Measurements from ENCODE around the gene KSR1.

KSR1 gene

DNA sequence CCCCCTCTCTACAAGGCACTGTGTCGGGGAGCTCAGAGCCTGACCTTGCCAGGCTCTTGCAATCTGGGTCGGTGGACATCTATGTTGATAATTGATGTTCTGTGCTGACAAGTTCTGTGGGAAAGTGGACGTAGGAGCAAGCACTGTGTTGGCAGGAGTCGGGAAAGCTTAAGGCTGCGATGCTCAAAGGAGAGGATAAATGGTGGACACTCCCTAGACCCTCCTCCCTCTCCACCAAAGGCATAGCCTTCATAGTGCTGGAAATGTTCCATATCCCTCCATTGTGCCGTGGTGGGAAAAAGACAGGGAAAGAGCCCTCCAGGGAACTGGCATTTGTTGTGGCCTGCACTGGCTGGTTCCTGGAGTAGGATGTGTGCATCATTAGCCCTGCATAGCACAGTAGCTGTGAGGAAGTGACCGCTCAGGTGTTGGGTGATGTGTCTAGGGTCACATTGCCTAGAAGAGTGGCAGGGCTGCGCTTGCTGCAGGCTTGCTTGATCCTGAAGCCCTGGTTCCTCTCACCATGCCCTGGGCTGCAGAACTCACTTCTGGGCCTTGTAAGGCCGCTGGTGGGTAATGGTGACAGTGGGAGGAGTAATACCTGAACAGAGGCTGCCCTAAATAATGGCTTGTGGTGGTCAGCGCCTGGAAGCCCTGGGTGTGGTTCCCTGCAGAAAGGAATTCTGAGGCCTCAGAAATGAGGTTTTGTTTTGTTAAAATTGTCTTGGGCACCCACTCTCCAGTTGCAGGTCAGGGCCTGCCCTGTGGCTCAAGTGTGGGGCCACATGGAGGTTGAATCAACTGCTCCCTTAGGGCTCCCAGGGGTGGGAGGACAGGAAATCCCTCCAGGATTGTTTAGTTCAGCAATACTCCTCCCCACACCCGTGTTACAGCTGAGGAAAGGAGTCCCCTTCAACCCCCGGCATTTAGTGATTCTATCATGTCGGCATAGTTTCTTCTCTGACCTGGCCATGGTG is 62.6 kb downstream of the KSR1 start:
- Mint-ChIP-seq H3K4me1 (peaks cover 74% of the 10 kb centered on the region), H3K9me3 (no peaks in the 10 kb centered on the region), H3K4me3 (peak overlapping the region in 1 of 2 donors; percentile 6), H3K27me3 (no peaks in the 10 kb centered on the region), H3K27ac (peak overlapping the region in 1 of 2 donors; percentile 78)
- DNase-seq, result no peak
- ATAC-seq, result no peak

DNA sequence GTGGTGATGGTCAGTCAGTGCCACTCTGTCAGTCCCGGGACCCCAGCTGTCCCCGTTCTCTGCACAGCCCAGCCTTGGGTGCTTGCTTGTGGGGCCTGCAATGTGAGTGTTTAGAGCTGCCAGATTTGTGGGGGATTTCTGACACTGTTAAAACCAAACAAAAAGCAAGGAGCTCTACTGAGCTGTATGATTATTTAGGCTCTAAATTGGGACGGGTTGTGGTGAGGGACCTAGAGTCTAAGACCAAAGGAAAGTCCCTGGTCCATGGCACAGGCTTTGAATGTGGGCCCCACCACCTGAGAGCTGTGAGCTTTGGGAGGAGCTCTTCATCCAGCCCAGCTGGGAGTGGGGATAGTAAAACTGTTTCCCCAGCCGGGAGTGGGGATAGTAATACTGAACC is 63.3 kb downstream of the KSR1 start:
- no peaks in the 10 kb centered on the region for H3K27me3 Mint-ChIP-seq
- peaks cover 78% of the 10 kb centered on the region for H3K4me1 Mint-ChIP-seq
- no peak for DNase-seq
- peak overlapping the region in 1 of 2 donors; percentile 78 for H3K27ac Mint-ChIP-seq
- ATAC-seq, result peak; percentile 69
- peak overlapping the region in 1 of 2 donors; percentile 6 for H3K4me3 Mint-ChIP-seq
- H3K9me3 Mint-ChIP-seq, result no peaks in the 10 kb centered on the region

DNA sequence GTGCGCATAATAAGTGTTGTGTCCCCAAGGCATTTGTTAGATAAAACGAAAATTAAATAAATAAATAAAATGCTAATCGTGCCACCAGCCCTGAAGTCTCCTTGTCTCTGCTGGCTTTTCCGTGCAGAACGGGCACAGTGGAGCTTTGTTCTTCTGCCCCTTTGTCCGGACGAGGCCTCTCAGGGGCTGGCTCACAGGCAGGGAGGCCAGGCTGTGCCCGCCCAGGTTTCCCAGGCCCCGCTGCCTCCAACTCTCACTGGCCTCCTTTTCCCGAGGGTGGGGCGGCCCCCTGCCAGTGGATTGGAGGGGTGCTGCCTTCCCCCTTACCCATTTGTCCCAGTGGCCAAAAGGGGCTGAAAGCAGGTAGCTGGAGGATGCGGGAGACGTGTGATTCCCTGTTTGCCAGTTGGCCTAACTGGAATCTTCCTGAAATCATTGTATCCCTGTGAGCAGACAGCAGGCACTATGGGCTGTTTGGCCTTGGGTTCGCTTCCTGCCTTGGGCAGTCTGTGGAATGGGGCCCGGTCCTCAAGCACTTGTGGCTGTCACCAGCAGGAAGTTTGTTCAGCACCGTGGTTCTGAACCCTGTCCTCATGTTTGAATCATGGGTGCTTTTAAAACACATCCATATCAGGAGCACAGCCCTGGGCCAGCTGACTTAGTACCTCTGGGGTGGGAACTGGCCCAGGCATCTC is 64.4 kb downstream of the KSR1 start:
- no peaks in the 10 kb centered on the region for H3K27me3 Mint-ChIP-seq
- peaks cover 87% of the 10 kb centered on the region for H3K4me1 Mint-ChIP-seq
- peak overlapping the region in 1 of 2 donors; percentile 37 for H3K27ac Mint-ChIP-seq
- H3K4me3 Mint-ChIP-seq, result no peak overlapping the region
- H3K9me3 Mint-ChIP-seq, result no peaks in the 10 kb centered on the region
- ATAC-seq, result no peak
- DNase-seq, result no peak

DNA sequence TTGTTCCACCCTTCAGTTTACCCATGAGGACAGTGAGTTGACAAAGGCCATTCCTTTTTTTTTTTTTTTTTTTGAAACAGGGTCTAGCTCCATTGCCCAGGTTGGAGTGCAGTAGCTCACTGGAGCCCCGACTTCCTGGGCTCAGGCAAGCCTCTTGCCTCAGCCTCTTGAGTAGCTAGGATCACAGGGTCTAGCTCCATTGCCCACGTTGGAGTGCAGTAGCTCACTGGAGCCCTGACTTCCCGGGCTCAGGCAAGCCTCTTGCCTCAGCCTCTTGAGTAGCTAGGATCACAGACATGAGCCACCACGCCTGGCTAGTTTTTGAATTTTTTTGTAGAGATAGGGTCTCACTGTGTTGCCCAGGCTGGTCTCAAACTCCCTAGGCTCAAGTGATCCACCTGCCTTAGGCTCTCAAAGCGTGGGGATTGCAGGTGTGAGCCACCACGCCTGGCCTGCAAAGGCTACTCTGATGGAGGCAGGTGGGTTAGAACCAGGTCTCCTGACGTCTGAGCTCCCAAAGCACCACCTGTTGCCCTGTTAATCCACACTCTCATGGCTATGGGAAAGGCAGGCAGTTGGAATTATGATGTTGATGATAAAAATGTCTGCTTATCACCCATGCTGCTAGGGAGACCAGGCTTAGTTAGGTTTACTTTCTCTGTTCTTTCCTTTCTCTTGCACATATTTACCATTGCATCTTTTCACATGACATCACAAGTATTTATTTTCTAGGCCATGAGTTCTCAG is 65.2 kb downstream of the KSR1 start:
- DNase-seq, result no peak
- Mint-ChIP-seq H3K4me3 (no peak overlapping the region), H3K27me3 (no peaks in the 10 kb centered on the region), H3K4me1 (peaks cover 88% of the 10 kb centered on the region), H3K9me3 (no peaks in the 10 kb centered on the region), H3K27ac (peak overlapping the region in 1 of 2 donors; percentile 21)
- ATAC-seq, result no peak

GRCh38 chr17:27522028-27522635 is 65.9 kb downstream of the KSR1 start:
- Mint-ChIP-seq H3K4me3 (no peak overlapping the region), H3K4me1 (peaks cover 95% of the 10 kb centered on the region), H3K9me3 (no peaks in the 10 kb centered on the region), H3K27ac (peak overlapping the region; percentile 21 to 50), H3K27me3 (no peaks in the 10 kb centered on the region)
- DNase-seq (no peak), ATAC-seq (no peak)

- DNase-seq (no peak), ATAC-seq (no peak)
- H3K27me3 Mint-ChIP-seq, result no peaks in the 10 kb centered on the region
- H3K9me3 Mint-ChIP-seq, result no peaks in the 10 kb centered on the region
- H3K27ac Mint-ChIP-seq, result peak overlapping the region; percentile 16 to 53
- peaks cover 96% of the 10 kb centered on the region for H3K4me1 Mint-ChIP-seq
- no peak overlapping the region for H3K4me3 Mint-ChIP-seq
Observed at GRCh38 chr17:27523712-27524111, 67.5 kb downstream of the KSR1 start.

DNA sequence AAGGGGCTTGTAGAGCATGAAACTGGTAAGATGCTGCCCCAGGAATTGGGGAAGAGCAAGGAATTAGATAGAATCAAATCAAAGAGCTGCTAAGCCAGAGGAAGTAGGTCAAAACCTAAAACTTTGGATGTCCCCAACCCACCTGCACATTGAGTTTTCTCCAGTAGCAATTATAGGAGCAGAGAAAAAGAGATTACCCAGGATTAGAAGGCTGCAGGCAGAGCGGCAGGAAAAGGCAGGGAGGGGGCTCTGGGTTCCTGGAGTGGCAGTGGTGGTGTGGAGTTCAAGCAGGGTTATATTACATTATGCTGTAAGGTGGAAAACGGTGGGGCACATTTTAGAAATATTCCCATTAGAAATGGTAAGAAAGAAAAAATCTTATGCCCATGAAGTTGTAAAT is 68.3 kb downstream of the KSR1 start:
- Mint-ChIP-seq H3K27ac (peak overlapping the region; percentile 3 to 35), H3K4me3 (no peak overlapping the region), H3K27me3 (no peaks in the 10 kb centered on the region), H3K4me1 (peaks cover 94% of the 10 kb centered on the region), H3K9me3 (no peaks in the 10 kb centered on the region)
- DNase-seq, result no peak
- no peak for ATAC-seq

GRCh38 chr17:27525316-27525715 is 69.1 kb downstream of the KSR1 start:
- Mint-ChIP-seq H3K4me3 (no peak overlapping the region), H3K4me1 (peaks cover 96% of the 10 kb centered on the region), H3K9me3 (no peaks in the 10 kb centered on the region), H3K27ac (no peak overlapping the region), H3K27me3 (no peaks in the 10 kb centered on the region)
- no peak for ATAC-seq
- DNase-seq, result no peak

DNA sequence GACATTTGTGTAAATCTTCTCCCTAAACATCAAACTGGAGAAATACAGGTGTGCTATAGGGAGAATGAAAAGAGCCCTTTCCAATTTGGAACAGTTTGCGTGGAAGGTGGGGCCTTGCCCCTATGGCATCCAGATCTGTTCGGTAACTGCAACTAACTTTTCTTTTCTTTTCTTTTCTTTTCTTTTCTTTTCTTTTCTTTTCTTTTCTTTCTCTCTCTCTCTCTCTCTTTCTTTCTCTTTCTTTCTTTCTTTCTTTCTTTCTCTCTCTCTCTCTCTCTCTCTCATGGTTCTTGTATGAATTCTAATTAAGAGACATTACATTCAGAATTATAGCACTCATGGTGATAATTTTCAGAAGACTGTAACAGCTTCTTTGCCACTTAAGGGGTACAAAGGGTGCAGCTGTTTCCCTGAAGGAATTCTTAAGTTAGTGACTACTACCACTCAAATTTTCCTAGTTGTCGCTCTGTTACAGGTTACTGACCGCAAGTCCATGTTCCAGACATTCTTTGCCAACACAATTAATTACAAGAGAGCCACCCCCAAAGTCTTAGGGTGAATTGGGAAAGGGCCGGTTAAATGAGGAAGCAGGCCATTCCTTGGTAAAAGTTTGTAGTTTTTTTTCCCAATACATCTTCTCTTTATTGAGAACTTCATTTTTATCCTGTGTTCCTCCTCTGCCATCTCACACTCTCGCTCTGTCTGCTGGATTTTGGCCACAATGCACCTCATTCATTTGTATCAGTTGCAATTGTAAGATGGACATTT is 69.8 kb downstream of the KSR1 start:
- ATAC-seq, result no peak
- Mint-ChIP-seq H3K4me3 (peak overlapping the region; percentile 52 to 71), H3K27ac (peak overlapping the region in 1 of 2 donors; percentile 63), H3K9me3 (no peaks in the 10 kb centered on the region), H3K4me1 (peaks cover 98% of the 10 kb centered on the region), H3K27me3 (no peaks in the 10 kb centered on the region)
- no peak for DNase-seq

DNA sequence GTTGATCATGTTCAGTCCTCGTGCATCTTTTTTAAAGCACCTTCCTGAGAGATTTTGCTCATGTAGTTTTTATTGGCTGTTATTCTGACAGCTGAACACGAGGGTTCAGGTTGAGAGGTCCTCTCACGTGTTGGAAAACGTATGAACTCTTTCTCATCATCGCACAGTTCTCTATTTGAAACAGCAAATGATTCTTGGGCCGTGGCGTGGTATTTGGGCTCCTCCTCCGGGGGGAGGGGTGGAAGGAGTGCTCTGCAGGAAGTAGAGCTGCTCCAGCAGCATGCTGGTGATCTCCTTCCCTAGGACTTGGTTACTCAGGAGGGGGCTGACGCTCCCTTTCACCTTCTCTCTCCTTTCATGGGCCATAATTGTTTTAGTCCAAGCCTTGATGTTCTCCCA is 70.4 kb downstream of the KSR1 start:
- H3K4me1 Mint-ChIP-seq, result peaks cover 98% of the 10 kb centered on the region
- peak; percentile 84 for ATAC-seq
- H3K27ac Mint-ChIP-seq, result peak overlapping the region; percentile 49 to 92
- no peaks in the 10 kb centered on the region for H3K27me3 Mint-ChIP-seq
- H3K4me3 Mint-ChIP-seq, result peak overlapping the region; percentile 52 to 71
- H3K9me3 Mint-ChIP-seq, result no peaks in the 10 kb centered on the region
- peak in 1 of 2 donors; percentile 62 for DNase-seq

- Mint-ChIP-seq H3K4me1 (peaks cover 90% of the 10 kb centered on the region), H3K4me3 (peak overlapping the region; percentile 11 to 50), H3K27me3 (no peaks in the 10 kb centered on the region), H3K27ac (peak overlapping the region; percentile 90 to 98), H3K9me3 (no peaks in the 10 kb centered on the region)
- DNase-seq, result peak; percentile 46 to 67
- ATAC-seq, result peak; percentile 76
Observed at GRCh38 chr17:27529230-27529796, 73.1 kb downstream of the KSR1 start.

DNA sequence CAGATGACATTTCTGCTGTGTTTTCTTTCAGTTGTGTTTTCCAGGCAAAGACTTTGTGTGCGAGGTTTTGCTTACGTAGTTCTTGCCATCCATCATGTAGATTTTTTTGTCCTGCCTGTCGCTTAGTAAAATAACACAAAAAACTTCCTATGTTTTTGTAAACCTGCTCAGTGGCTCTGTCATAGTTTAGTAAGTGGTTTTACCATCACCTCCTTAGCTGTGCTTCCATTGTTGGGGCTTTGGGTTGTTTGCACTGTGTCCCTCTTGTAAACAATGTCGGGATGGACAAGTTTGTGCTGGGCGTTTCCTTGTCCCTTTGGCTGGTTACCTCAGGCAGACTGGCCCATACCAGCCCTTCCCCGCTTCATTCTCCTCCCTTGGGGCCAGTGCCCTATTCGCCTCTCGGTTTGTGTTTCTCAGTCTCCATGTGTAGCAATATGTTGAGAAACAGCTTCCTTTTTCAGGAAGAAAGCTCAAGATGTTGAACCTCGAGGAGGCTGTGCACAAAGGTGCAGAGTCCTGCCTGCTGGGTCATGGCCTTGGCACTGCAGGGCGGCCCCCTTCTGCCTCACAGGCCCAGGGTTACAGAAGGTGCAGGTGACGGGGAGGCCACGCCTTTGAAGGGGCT is 74.6 kb downstream of the KSR1 start:
- ATAC-seq (no peak), DNase-seq (no peak)
- H3K27ac Mint-ChIP-seq, result peak overlapping the region in 1 of 2 donors; percentile 72
- H3K4me1 Mint-ChIP-seq, result peaks cover 89% of the 10 kb centered on the region
- no peaks in the 10 kb centered on the region for H3K9me3 Mint-ChIP-seq
- H3K4me3 Mint-ChIP-seq, result peak overlapping the region; percentile 12 to 17
- no peaks in the 10 kb centered on the region for H3K27me3 Mint-ChIP-seq

DNA sequence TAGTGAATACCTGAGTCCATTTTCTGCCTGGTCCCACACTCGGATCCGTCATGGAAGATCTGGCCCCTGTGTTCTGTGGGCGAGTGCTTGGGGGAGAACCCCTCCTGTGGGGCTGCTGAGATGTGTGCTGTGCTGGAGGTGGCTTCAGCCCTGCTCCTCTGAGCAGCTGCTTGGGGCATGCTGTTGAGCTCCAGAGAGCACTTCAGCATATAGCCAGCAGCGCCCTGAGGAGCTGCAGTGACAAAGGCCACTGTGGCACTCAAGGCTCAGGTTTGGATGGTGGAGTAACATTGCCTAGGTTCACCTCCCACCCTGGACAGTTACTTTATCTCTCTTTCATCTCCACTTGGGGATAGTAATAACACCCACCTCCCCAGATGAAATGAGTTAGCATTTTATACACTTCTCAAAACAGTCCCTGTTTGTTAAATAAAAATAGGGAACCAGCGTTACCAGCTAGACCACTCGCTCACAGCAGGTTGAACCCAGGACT is 75.3 kb downstream of the KSR1 start:
- Mint-ChIP-seq H3K4me3 (no peak overlapping the region), H3K27ac (peak overlapping the region; percentile 34 to 54), H3K9me3 (no peaks in the 10 kb centered on the region), H3K27me3 (no peaks in the 10 kb centered on the region), H3K4me1 (peaks cover 89% of the 10 kb centered on the region)
- ATAC-seq (no peak), DNase-seq (no peak)
